HCT116 (cell line): ENCODE results near the gene L1CAM. TPM values are rescaled to one million over a fixed set of nuclear protein-coding genes. Genes with fewer than 3 reads are reported as not detected.

Source experiments
- ATAC-seq: fragments of 200-7000 bp; cut with Tn5 transposase; 2 replicates; pipeline ENCODE4 v1.9.1; 2020; ENCODE audit warnings: mild to moderate bottlenecking, moderate library complexity
- BruUV-seq: library from RNA; stranded (reverse); fragments of 400-500 nt; replicated peaks from 2 replicates; lab custom pipeline; 2021; lab: Mats Ljungman, UMichigan
- CTCF ChIA-PET: fragments of 300-600 bp; sonication (Branson Sonifier 250); formaldehyde crosslinking; loops from one replicate; lab custom pipeline; 2021; ENCODE audit warnings: antibody characterized with exemption; lab: Charles Lee
- POLR2A ChIA-PET: fragments of 300-600, 350-600 bp; sonication (Branson Sonifier 250); formaldehyde crosslinking; loops from one replicate; lab custom pipeline; 2021; ENCODE audit warnings: antibody characterized with exemption; lab: Charles Lee
- RAD21 ChIA-PET, 2 experiments: fragments of 300-600 bp; sonication (Branson Sonifier 250); formaldehyde crosslinking; loops; one replicate each; lab custom pipeline; 2023; ENCODE audit warnings: low total read pairs in 2 of 2; ENCODE audit not compliant: uncharacterized antibody in 2 of 2, unreplicated experiment in 2 of 2, low non-redundant PET in 1 of 2; lab: Charles Lee
- DNase-seq: peaks from one replicate; pipeline ENCODE4 v3.0.0-alpha.2; 2010; ENCODE audit warnings: low read depth, low spot score
- H2AFZ ChIP-seq: fragments of 200-600 bp; shearing (Covaris generic), sonication (generic); 2 replicates; pipeline ENCODE4 v1.6.1; 2017; ENCODE audit warnings: low read depth, mixed run types, mixed read lengths, antibody characterized with exemption, low read length; ENCODE audit not compliant: poor library complexity, severe bottlenecking
- H3K27ac ChIP-seq: 2 replicates; pipeline ENCODE4 v1.5.1; 2012; ENCODE audit warnings: low read depth, low read length
- H3K27me3 ChIP-seq: fragments of 200-600 bp; sonication (generic); 2 replicates; pipeline ENCODE4 v1.6.1; 2016; ENCODE audit warnings: mixed run types, low read length, mixed read lengths; ENCODE audit not compliant: insufficient read depth
- H3K36me3 ChIP-seq, 2 experiments: fragments of 200-500 bp in 1 of 2; fragments of 200-600 bp in 1 of 2; sonication (Bioruptor generic) in 1 of 2; sonication (generic) in 1 of 2; 2 replicates each; pipeline versions ENCODE4 v1.5.1 to v1.6.1; 2014 to 2016; ENCODE audit warnings: low read length in 2 of 2, inconsistent platforms in 1 of 2, mixed read lengths in 1 of 2, mixed run types in 1 of 2; ENCODE audit not compliant: insufficient read depth in 2 of 2, control insufficient read depth in 1 of 2
- H3K4me1 ChIP-seq, 2 experiments: fragments of 200-600 bp in 1 of 2; sonication (generic) in 1 of 2; 2 replicates each; pipeline versions ENCODE4 v1.5.1 to v1.6.1; 2012 to 2017; ENCODE audit warnings: low read length in 2 of 2, inconsistent platforms in 1 of 2, mild to moderate bottlenecking in 1 of 2, mixed read lengths in 1 of 2, mixed run types in 1 of 2, moderate library complexity in 1 of 2; ENCODE audit not compliant: insufficient read depth in 2 of 2, control insufficient read depth in 1 of 2
- H3K4me2 ChIP-seq: fragments of 200-600 bp; sonication (generic); 2 replicates; pipeline ENCODE4 v1.6.1; 2017; ENCODE audit warnings: mixed run types, low read length, mixed read lengths
- H3K4me3 ChIP-seq, 2 experiments: fragments of 200-600 bp in 1 of 2; sonication (generic) in 1 of 2; replicated peaks in 1 of 2; 2 replicates each; pipeline ENCODE4 v1.5.1; 2011 to 2016; ENCODE audit warnings: low read length in 2 of 2, control low read depth in 1 of 2, low read depth in 1 of 2, mild to moderate bottlenecking in 1 of 2, mixed read lengths in 1 of 2, mixed run types in 1 of 2
- H3K79me2 ChIP-seq: fragments of 200-600 bp; sonication (generic); 2 replicates; pipeline ENCODE4 v1.6.1; 2017; ENCODE audit warnings: mild to moderate bottlenecking, mixed run types, low read length, moderate library complexity, mixed read lengths; ENCODE audit not compliant: insufficient read depth
- H3K9ac ChIP-seq: fragments of 200-600 bp; sonication (generic); 2 replicates; pipeline ENCODE4 v1.6.1; 2016; ENCODE audit warnings: low read length, mixed read lengths
- H3K9me2 ChIP-seq: fragments of 200-600 bp; sonication (generic), shearing (Covaris generic); 2 replicates; pipeline ENCODE4 v1.6.1; 2017; ENCODE audit warnings: mixed run types, mild to moderate bottlenecking, moderate library complexity; ENCODE audit not compliant: insufficient read depth
- H3K9me3 ChIP-seq, 2 experiments: fragments of 200-500 bp in 1 of 2; fragments of 200-600 bp in 1 of 2; sonication (Bioruptor generic) in 1 of 2; sonication (generic) in 1 of 2; 2 replicates each; pipeline ENCODE4 v1.6.1; 2014 to 2017; ENCODE audit warnings: low read length in 2 of 2, mixed read lengths in 2 of 2, inconsistent platforms in 1 of 2, low read depth in 1 of 2, mild to moderate bottlenecking in 1 of 2, mixed run types in 1 of 2, moderate library complexity in 1 of 2; ENCODE audit not compliant: control insufficient read depth in 1 of 2, insufficient read depth in 1 of 2
- H4K20me1 ChIP-seq: fragments of 200-600 bp; sonication (generic), shearing (Covaris generic); 2 replicates; pipeline ENCODE4 v1.6.1; 2017; ENCODE audit warnings: mixed run types, mild to moderate bottlenecking, moderate library complexity; ENCODE audit not compliant: insufficient read depth
- CEBPB ChIP-seq: IDR thresholded peaks from 2 replicates; pipeline ENCODE4 v1.6.1; 2012; ENCODE audit warnings: low read depth
- CTCF ChIP-seq, 3 experiments: fragments of 200-600 bp in 1 of 3; sonication (generic) in 1 of 3; IDR thresholded peaks in 2 of 3; conservative IDR thresholded peaks in 1 of 3; 2 replicates each; pipeline ENCODE4 v1.5.1; 2012 to 2017; ENCODE audit warnings: low read depth in 2 of 3, low read length in 2 of 3, antibody characterized with exemption in 1 of 3, borderline replicate concordance in 1 of 3, control low read depth in 1 of 3, mild to moderate bottlenecking in 1 of 3, mixed read lengths in 1 of 3, mixed run types in 1 of 3, moderate library complexity in 1 of 3; ENCODE audit not compliant: insufficient read depth in 1 of 3
- ELF1 ChIP-seq: IDR thresholded peaks from 2 replicates; pipeline ENCODE4 v1.6.1; 2012; ENCODE audit warnings: low read depth, borderline replicate concordance
- EZH2 ChIP-seq: fragments of 200-600 bp; sonication (generic); IDR thresholded peaks from 2 replicates; pipeline ENCODE4 v1.6.1; 2017; ENCODE audit warnings: antibody characterized with exemption, mixed run types
- EZH2phosphoT487 ChIP-seq: fragments of 200-600 bp; IDR thresholded peaks from 2 replicates; pipeline ENCODE4 v1.6.1; 2018; ENCODE audit warnings: antibody characterized with exemption, borderline replicate concordance
- SP1 ChIP-seq: IDR thresholded peaks from 2 replicates; pipeline ENCODE4 v1.6.1; 2012; ENCODE audit warnings: low read depth
- SRF ChIP-seq: IDR thresholded peaks from 2 replicates; pipeline ENCODE4 v1.6.1; 2012; ENCODE audit warnings: low read depth
- TCF7L2 ChIP-seq: IDR thresholded peaks from 2 replicates; pipeline ENCODE4 v1.7.0; 2011; ENCODE audit warnings: borderline replicate concordance, inconsistent platforms; ENCODE audit not compliant: insufficient read depth, insufficient read length; ENCODE audit errors: extremely low read depth
- YY1 ChIP-seq: IDR thresholded peaks from 2 replicates; pipeline ENCODE4 v1.6.1; 2011; ENCODE audit warnings: low read length, low read depth, moderate library complexity, mild to moderate bottlenecking; ENCODE audit not compliant: insufficient replicate concordance; ENCODE audit errors: extremely low read depth
- intact Hi-C: fragments of 100-400 bp; cut with micrococcal nuclease; formaldehyde crosslinking; loops from 2 replicates; pipeline ENCODE4 v1.10.0; 2022
- total RNA-seq: library from RNA; stranded (reverse); gene quantifications from one replicate; pipeline ENCODE4 v1.2.1, GENCODE V29; 2021; ENCODE audit not compliant: unreplicated experiment
- TF ChIP-seq, protein P1 (sequence below): IDR thresholded peaks from 2 replicates; pipeline ENCODE4 v1.6.1; 2011; ENCODE audit warnings: mild to moderate bottlenecking, low read length, moderate library complexity; ENCODE audit not compliant: insufficient replicate concordance; ENCODE audit errors: extremely low read depth
- TF ChIP-seq, protein P2 (sequence below): IDR thresholded peaks from 2 replicates; pipeline ENCODE4 v1.6.1; 2012
- TF ChIP-seq, protein P3 (sequence below): IDR thresholded peaks from 2 replicates; pipeline ENCODE4 v1.6.1; 2012

The L1CAM gene
- total RNA-seq, 1 experiment from 2014 or later = 14.8 TPM

DNA sequence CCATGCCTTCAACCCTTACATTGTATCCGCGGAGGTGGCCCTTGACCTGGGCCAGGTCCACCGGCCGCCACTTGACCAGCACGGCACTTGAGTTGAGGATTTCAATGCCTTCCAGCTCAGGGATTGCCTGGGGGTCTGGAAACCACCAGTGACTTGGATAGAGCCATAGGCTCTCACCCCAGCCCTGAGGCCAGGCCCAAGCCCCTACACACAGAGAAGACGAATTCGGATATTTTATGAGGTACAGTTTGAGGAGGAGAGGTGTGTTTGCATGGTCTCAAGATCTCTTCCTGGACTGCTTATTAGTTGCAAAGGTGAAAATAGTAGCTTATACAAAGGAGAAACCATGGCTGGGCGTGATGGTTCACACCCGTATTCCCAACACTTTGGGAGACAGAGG is 20.3 kb downstream of the L1CAM start:
- H3K4me1 ChIP-seq = no peaks in the 10 kb centered on the region
- no peaks in the 10 kb centered on the region for H4K20me1 ChIP-seq
- no peak for ATAC-seq
- H3K27ac ChIP-seq = no peak overlapping the region
- intact Hi-C loops = no loop called here
- CTCF ChIA-PET = no interaction called here
- H3K9me3 ChIP-seq = no peaks in the 10 kb centered on the region
- no peaks in the 10 kb centered on the region for H3K9me2 ChIP-seq
- no peak overlapping the region for H3K4me3 ChIP-seq
- POLR2A ChIA-PET = no interaction called here
- no peak overlapping the region for H3K4me2 ChIP-seq
- H3K36me3 ChIP-seq = no peaks in the 10 kb centered on the region
- BruUV-seq = no TSS peak
- no peaks in the 10 kb centered on the region for H3K27me3 ChIP-seq
- H3K79me2 ChIP-seq = no peaks in the 10 kb centered on the region
- TF ChIP-seq CEBPB (no peak), SP1 (no peak), YY1 (no peak), EZH2phosphoT487 (no peak), SRF (no peak), ELF1 (no peak), TCF7L2 (no peak), EZH2 (no peak), CTCF (IDR thresholded peaks at IDR 0.05 in 2 of 3, conservative IDR thresholded peaks at IDR 0.05 in 1 of 3; ENCODE audit: borderline replicate concordance in 1 of 3, insufficient read depth in 1 of 3, low read depth in 2 of 3, low read length in 2 of 3) (no peak)
- TF ChIP-seq, protein P1, sequence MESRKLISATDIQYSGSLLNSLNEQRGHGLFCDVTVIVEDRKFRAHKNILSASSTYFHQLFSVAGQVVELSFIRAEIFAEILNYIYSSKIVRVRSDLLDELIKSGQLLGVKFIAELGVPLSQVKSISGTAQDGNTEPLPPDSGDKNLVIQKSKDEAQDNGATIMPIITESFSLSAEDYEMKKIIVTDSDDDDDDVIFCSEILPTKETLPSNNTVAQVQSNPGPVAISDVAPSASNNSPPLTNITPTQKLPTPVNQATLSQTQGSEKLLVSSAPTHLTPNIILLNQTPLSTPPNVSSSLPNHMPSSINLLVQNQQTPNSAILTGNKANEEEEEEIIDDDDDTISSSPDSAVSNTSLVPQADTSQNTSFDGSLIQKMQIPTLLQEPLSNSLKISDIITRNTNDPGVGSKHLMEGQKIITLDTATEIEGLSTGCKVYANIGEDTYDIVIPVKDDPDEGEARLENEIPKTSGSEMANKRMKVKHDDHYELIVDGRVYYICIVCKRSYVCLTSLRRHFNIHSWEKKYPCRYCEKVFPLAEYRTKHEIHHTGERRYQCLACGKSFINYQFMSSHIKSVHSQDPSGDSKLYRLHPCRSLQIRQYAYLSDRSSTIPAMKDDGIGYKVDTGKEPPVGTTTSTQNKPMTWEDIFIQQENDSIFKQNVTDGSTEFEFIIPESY = no peak
- TF ChIP-seq, protein P2, sequence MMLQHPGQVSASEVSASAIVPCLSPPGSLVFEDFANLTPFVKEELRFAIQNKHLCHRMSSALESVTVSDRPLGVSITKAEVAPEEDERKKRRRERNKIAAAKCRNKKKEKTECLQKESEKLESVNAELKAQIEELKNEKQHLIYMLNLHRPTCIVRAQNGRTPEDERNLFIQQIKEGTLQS = no peak
- TF ChIP-seq, protein P3, sequence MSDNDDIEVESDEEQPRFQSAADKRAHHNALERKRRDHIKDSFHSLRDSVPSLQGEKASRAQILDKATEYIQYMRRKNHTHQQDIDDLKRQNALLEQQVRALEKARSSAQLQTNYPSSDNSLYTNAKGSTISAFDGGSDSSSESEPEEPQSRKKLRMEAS = no peak
- TF ChIP-seq, all 23 proteins: peak for 0
- no peak for DNase-seq
- no peak overlapping the region for H3K9ac ChIP-seq
- H2AFZ ChIP-seq = no peak overlapping the region
- RAD21 ChIA-PET = no interaction called here
